Adipose tissue (tissue), 3 donors: ENCODE results near the gene VPS4A. TPM values are rescaled to one million over a fixed set of nuclear protein-coding genes. Genes with fewer than 3 reads are reported as not detected.
"Not testable (repeated sequence)": the region's sequence is repeated elsewhere in the genome, so short reads cannot be mapped to it uniquely, and the experiment has no call there.

Experiments
- H3K27ac ChIP-seq: one replicate; pipeline ENCODE4 v1.5.1; 2013; ENCODE audit warnings: low read depth, low read length
- WGBS, 3 donors: extraction: QIAGEN DNeasy Blood & Tissue Kit; methylation state at CpG; one replicate each; pipeline ENCODE4 v1.1.7; 2013; 5-methylcytosine and 5-hydroxymethylcytosine counted together
- polyA plus RNA-seq, 3 donors: library from polyadenylated mRNA; stranded (reverse); fragments of 200-250 nt; gene quantifications; one replicate each; pipeline ENCODE4 v1.2.3, GENCODE V29; 2013
- donor health status: healthy with polysubstance abuse.
- donor health status: Bipolar disorder and iron deficiency.
- donor health status: healthy.

Gene VPS4A
- polyA plus RNA-seq, 3 donors, result 27.0 to 42.6 (median 27.6) TPM

- 61 to 84% (median 64%) methylated on average over 4 of the region's 4 CpGs for WGBS, 3 donors
- H3K27ac ChIP-seq, result no peak overlapping the region
Measured at GRCh38 chr16:69345923-69346322, 34.8 kb downstream of the VPS4A start.

GRCh38 chr16:69346683-69347082 is 35.5 kb downstream of the VPS4A start:
- H3K27ac ChIP-seq, result no peak overlapping the region
- WGBS, 3 donors, result 79 to 91% (median 86%) methylated on average over 6 of the region's 6 CpGs

- no peak overlapping the region for H3K27ac ChIP-seq
- 85 to 94% (median 90%) methylated on average over 6 of the region's 6 CpGs for WGBS, 3 donors
Measured at GRCh38 chr16:69348222-69348621, 37.1 kb downstream of the VPS4A start.

DNA sequence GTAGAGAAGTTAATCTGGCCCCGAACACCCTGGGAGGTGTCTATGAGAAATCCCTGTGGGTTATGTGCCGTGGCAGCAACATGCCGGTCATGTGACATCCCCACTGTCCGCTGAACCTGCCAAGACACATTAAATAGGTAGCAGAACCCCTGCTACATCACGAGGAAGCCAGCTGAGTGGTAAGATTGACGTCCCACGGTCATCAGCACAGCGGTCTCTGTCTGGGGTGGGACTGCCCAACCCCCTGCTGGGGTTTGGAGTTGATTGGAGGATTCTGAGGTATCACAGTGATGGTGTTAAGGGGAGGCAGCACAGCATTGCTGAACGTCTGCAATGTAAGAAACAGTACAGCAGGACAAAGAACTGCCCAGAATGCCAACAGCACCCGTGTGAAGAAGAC is 38.4 kb downstream of the VPS4A start:
- 51 to 87% (median 87%) methylated on average over 10 of the region's 10 CpGs for WGBS, 3 donors
- no peak overlapping the region for H3K27ac ChIP-seq

DNA sequence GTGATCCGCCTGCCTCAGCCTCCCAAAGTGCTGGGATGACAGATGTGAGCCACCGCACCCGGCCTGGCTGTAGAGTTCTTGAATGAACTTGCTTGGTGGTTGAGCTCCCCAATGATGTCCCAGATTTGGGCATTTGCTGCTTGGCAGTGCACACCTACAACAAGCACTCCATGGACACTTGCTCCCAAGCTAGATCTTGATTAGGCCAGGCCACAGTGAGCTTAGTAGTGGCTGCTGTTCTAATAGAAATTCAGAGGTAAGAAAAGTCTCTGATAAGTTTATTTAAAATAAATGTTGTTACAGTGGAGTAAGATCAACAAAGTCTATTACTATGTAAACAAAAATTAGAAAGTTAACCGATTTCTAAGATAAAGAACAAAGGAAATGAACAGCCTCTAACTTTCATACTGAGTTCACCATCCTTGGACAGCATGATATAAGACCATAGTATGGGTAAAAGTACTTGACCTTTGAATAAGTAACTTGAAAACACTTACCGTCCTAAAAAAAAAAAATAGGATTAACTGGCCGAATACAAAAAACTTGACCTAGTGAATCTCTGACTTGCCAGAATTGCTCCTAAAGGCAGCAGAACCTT is 39.5 kb downstream of the VPS4A start:
- WGBS, 3 donors, result 39 to 90% (median 83%) methylated on average over 6 of the region's 6 CpGs
- no peak overlapping the region for H3K27ac ChIP-seq

GRCh38 chr16:69351309-69352027 is 40.3 kb downstream of the VPS4A start, which contains the start of gene TMED6:
Gene TMED6 (minus strand): TSS chr16:69351786. CDS start chr16:69351753, 33 bp downstream.
- no peak within 1 kb of the TSS for H3K27ac ChIP-seq
- 21 to 88% (median 83%) methylated on average over 12 of the region's 12 CpGs for WGBS, 3 donors

GRCh38 chr16:69360070-69360469 is 48.9 kb downstream of the VPS4A start:
- H3K27ac ChIP-seq, result not testable (repeated sequence)
- 95 to 98% (median 97%) methylated on average over 9 of the region's 9 CpGs for WGBS, 3 donors

- 86 to 94% (median 92%) methylated on average over 5 of the region's 5 CpGs for WGBS, 3 donors
- H3K27ac ChIP-seq, result no peak overlapping the region
Measured at GRCh38 chr16:69363281-69363717, 52.1 kb downstream of the VPS4A start.

DNA sequence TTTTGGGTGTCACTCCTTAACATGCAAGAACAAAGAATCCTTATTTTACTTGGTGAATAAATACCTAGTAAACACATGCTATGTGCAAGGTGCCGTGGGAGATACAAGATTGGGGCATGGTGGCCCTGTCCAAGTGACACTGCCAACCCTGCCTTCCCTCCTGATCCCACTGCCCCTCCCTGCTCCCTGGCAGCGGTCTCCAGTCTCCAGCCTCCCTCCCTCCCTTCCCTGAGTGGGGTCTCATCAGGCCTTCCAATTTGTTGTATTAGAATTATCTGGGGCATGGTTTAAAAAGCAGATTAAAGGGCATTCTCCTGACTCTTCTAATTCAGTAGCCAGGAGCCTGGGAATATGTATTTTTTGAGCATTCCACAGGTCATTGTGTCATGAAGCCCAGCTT is 52.9 kb downstream of the VPS4A start:
- 89 to 94% (median 91%) methylated on average over 2 of the region's 2 CpGs for WGBS, 3 donors

DNA sequence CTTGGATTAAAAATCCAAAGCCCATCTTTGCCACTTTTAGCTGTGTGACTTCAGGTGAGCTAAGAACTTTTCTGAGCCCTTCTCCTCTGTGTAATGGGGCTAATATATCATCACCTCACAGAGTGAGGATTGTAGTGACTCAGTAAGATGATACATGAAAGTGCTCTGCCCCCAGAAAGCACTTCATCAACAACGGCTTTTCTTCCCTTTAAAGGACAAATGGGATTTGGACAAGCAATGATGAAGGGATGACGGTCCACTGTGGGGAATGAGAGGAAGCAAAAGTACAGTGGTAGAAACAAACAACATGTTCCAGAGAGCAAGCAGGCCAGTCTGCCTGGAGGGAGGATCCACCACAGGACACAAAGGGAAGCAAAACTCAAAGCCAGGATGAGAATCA is 54.8 kb downstream of the VPS4A start:
- WGBS, 3 donors, result 84 to 88% (median 86%) methylated on average over 2 of the region's 2 CpGs
- no peak overlapping the region for H3K27ac ChIP-seq

More for the DNA sequence above, 52.9 kb downstream of the VPS4A start:
- no peak overlapping the region for H3K27ac ChIP-seq

DNA sequence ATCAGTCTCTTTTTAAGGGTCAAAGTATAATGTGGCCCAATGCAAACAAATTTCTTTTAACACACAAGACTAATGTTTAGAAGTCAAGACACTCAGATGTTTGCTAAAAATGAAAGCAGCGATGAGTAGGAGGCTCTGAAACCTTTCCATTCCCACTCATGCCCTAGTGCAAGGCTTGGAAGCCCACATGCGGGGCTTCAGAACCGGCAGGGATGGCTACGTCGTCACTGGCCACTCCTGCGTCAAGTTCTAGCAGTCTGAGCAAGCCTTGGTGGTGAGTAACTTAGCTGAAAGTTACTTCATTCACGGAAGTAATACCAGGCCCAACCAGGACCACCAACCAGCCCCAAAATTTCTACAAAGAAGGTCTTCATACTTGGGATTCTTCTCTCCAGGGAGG is 55.3 kb downstream of the VPS4A start:
- no peak overlapping the region for H3K27ac ChIP-seq
- WGBS, 3 donors, result 94% methylated on average over 7 of the region's 7 CpGs

- 49 to 86% (median 62%) methylated on average over 7 of the region's 7 CpGs for WGBS, 3 donors
- H3K27ac ChIP-seq, result no peak overlapping the region
Measured at GRCh38 chr16:69367980-69368379, 56.8 kb downstream of the VPS4A start.

DNA sequence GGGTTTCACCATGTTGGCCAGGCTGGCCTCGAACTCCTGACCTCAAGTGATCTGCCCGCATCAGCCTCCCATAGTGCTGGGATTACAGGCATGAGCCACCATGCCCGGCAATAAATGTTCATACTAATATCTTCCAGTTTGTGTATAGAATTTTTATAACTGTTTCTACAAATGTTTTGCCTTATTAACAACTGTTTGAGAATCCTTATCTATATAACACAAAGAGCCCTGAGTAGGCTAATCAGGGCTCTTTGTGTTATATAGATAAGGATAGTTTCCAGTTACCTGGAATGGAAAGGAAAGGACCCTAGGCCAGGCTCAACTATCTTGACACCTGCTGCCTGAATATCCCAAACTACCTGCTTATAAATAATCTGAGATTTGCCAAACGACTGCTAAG is 57.7 kb downstream of the VPS4A start:
- H3K27ac ChIP-seq, result no peak overlapping the region
- WGBS, 3 donors, result 89 to 97% (median 94%) methylated on average over 4 of the region's 4 CpGs

GRCh38 chr16:69371564-69371963 is 60.4 kb downstream of the VPS4A start:
- no peak overlapping the region for H3K27ac ChIP-seq
- 81 to 93% (median 82%) methylated on average over 2 of the region's 2 CpGs for WGBS, 3 donors

DNA sequence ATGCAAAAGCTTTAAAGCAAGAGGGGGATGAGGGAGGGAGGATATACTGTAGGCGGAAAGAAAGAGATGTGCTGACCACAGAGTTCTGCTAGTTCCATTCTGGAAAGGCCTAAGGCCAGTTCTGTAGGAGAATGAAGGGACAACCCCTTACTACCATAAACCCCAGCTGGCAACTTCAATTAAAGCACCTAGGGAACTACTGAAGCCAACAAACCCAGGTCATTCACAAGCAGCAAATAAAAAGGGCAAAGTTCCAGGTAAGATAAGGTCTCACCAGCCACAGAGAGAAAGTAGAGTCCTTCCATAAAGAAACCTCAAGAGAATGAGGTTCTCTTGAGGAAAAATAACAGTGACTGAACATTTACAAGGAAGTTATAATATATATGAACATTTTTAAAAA is 61.9 kb downstream of the VPS4A start:
- WGBS, 3 donors, result 85 to 100% (median 95%) methylated on average over 1 of the region's 1 CpG
- no peak overlapping the region for H3K27ac ChIP-seq

Other genes with a start within 250 kb of the VPS4A start
- 1 to 10 TPM in 1 of 3 donors, under 1 TPM in 2; 0.67 to 1.1 (median 0.79) TPM for gene HAS3, start 205.7 kb upstream of the VPS4A start, polyA plus RNA-seq
- gene CHTF8, start 178.8 kb upstream of the VPS4A start, polyA plus RNA-seq, result 10 to 100 TPM; 39.2 to 50.9 (median 42.2) TPM
- gene UTP4, start 178.7 kb upstream of the VPS4A start, polyA plus RNA-seq, result 10 to 100 TPM; 17.6 to 50.2 (median 20.9) TPM
- gene SNTB2, start 124.2 kb upstream of the VPS4A start, polyA plus RNA-seq, result 10 to 100 TPM in 1 of 3 donors, 1 to 10 TPM in 2; 3.3 to 20.9 (median 8.9) TPM
- gene PDF, start 19.2 kb downstream of the VPS4A start, polyA plus RNA-seq, result 10 to 100 TPM in 1 of 3 donors, 1 to 10 TPM in 2; 4.9 to 14.8 (median 6.5) TPM
- 10 to 100 TPM; 10.8 to 16.9 (median 16.2) TPM for gene COG8, start 28.2 kb downstream of the VPS4A start, polyA plus RNA-seq
- gene NIP7, start 28.4 kb downstream of the VPS4A start, polyA plus RNA-seq, result 10 to 100 TPM in 2 of 3 donors, 1 to 10 TPM in 1; 6.1 to 28.2 (median 18.4) TPM
- 100 to 1,000 TPM in 1 of 3 donors, under 1 TPM in 1, not detected in 1; 0.76 to 104 TPM for gene TMED6, start 40.4 kb downstream of the VPS4A start, polyA plus RNA-seq
- 10 to 100 TPM in 2 of 3 donors, 1 to 10 TPM in 1; 8.7 to 15.4 (median 11.7) TPM for gene TERF2, start 74.7 kb downstream of the VPS4A start, polyA plus RNA-seq
- 10 to 100 TPM; 24.9 to 63.0 (median 54.0) TPM for gene CYB5B, start 113.3 kb downstream of the VPS4A start, polyA plus RNA-seq